HG03039 (cell line): ENCODE measurements around the gene SLC35E2B.
"Not testable (repeated sequence)": the region's sequence is repeated elsewhere in the genome, so short reads cannot be mapped to it uniquely, and the experiment has no call there.

Experiments used
- ATAC-seq: cut with Tn5 transposase; IDR thresholded peaks from one replicate; pipeline ENCODE4 v1.9.1; 2021; ENCODE audit warnings: mild to moderate bottlenecking, moderate library complexity; ENCODE audit not compliant: unreplicated experiment

Gene SLC35E2B

DNA sequence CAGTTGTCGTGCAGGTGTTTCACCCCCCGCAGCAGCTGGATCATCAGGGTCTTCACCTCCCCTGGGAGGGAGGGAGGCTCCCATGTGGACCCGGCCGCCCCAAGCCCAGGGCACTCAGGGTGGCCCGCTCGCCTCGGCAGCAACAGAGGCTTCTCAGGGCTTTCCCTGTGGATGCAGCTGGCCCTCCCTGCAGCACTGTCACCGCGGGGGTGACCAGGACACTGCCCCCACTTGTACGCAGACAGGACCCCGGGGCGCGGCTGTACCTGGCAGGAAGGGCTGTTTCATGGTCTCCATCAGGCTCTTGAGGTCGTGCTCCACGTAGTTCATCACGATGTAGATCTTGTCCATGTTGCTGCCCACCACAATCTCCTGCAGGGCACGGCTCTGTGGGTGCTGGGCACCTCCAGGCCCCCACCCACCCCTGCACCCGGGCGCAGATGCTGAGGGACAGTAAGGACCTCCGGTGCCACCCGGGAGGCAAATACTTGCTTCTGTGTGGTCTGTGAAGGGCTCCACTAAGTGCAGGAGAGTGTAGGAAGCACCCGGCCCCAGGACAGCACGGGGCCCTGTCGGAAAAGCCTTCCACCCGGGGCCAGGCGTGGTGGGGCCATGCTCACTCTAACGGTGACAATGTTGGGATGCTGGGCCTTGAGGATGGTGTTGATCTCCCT is 11.8 kb upstream of the SLC35E2B start:
- ATAC-seq, result not testable (repeated sequence)

- no peak for ATAC-seq
Measured at GRCh38 chr1:1703796-1704195, 11.2 kb upstream of the SLC35E2B start.

DNA sequence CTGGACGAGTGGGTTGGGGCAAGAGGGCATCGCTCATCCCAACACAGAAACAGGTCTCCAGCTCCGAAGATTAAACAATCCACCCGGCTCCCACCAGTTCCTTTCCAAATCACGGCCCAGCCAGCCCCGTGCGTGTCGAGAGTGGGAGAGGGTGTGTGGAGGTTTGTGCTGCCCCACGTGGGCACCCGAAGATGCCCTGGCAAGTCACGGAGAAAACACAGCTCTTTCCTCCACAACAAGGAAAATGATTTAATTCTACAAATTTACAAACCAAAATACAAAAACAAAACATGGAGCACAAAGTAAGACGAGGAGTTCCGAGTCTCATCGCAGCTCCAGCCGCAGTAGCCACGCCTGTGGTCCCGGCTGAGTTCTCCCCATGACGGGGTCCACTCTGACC is 9.9 kb upstream of the SLC35E2B start:
- ATAC-seq, result not testable (repeated sequence)

DNA sequence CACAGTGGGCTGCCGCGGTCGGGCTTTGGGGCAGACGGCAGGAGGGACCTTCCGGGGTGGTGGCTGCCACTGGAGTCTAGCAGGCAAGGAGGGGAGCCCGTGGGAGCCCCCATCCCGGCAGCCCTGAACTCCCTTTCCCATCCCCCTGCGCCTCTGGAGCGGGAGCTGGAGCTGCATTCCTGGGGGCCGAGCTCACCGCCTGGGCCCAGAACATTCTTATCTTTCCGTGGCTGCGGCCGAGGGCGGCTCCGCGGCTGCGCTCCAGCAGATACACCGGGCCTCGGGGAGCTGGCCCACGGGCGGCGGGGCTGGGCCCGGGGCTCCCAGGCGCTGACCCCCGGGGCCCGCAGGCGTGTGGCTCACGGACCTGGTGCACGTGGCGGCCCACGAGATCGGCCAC is 8.0 kb upstream of the SLC35E2B start:
- ATAC-seq, result not testable (repeated sequence)

- ATAC-seq, result not testable (repeated sequence)
Measured at GRCh38 chr1:1700067-1700466, 7.5 kb upstream of the SLC35E2B start.

- not testable (repeated sequence) for ATAC-seq
Measured at GRCh38 chr1:1699061-1699460, 6.5 kb upstream of the SLC35E2B start.

DNA sequence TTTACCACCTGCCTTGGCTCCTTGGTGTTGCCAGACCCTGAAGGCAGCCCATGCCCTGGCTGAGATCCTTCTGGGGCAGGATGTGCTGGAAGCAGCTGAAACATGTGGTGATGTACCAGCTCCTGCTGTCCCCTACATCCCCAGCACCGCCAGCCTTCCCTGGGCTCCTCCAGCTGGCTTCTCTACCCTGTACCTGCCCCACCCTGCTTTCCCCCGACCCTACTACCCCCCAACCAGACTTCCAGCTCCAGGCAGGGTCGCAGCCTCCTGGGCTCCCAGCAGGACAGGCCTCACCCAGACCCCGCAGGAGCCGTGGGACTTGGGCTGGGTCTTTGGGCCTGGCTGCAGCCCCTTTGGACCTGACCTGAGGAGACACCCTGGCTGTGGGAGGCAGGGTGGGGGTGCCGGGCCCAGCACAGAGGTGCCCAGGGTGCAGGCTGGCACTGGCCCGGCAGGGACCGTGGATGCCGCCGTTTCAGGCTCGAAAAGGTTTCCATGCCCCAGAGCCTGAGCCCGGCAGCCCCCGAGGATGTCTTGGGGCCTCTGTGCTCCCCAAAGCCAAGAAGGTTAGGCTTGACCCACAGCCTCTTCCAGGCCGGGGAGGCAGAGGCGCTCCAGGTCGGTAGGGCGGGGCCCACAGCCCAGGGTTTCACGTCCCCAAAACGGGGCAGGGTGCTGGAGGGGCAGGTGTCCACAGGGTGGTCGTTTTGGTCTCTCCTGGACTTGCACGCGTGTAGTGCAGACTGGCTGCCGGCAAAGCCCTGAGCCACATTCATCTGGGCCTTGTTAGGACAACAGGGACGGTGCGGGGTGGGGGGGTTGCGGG is 5.0 kb upstream of the SLC35E2B start:
- not testable (repeated sequence) for ATAC-seq

GRCh38 chr1:1696431-1697357 is 4.1 kb upstream of the SLC35E2B start:
- ATAC-seq, result not testable (repeated sequence)

DNA sequence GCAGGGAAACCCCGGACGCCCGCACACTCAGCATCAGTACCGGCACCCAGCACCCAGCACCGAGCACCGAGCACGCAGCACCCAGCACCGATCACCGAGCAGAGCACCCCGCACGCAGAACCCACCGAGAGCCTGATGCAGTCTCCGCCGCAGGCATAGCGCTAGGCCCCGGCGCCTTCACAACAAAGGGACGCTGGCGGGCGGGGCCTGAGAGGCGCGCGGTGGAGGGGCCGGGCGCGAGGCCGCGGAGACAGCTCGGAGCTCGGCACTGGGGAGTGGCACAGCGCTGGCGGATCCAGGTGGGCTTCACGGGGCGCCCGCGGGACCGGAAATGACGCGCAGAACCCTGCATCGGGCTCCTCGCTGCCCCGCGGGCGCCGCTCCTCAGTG is 276 bp downstream of the SLC35E2B start:
- ATAC-seq, result not testable (repeated sequence)

GRCh38 chr1:1691443-1691842 is 1.2 kb downstream of the SLC35E2B start:
- not testable (repeated sequence) for ATAC-seq

- not testable (repeated sequence) for ATAC-seq
Measured at GRCh38 chr1:1689526-1689925, 3.1 kb downstream of the SLC35E2B start.

DNA sequence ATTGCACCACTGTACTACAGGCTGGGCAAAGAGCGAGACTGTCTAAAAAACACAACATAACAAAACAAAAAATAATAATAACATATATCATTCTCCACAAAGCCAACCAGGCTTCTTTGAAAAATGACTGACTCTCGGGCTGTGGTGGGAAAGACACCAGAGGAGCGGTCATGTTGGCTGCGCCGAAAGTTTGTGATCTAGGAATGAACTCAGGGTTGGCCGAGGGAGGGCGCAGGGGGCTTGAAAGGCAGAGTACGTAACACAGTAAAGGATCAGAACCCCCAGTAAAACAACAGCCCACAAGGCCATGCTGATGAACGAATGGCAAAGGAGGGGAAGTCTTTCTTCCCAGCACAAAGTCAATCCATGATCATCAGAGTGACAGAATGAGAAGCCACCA is 4.7 kb downstream of the SLC35E2B start:
- no peak for ATAC-seq

DNA sequence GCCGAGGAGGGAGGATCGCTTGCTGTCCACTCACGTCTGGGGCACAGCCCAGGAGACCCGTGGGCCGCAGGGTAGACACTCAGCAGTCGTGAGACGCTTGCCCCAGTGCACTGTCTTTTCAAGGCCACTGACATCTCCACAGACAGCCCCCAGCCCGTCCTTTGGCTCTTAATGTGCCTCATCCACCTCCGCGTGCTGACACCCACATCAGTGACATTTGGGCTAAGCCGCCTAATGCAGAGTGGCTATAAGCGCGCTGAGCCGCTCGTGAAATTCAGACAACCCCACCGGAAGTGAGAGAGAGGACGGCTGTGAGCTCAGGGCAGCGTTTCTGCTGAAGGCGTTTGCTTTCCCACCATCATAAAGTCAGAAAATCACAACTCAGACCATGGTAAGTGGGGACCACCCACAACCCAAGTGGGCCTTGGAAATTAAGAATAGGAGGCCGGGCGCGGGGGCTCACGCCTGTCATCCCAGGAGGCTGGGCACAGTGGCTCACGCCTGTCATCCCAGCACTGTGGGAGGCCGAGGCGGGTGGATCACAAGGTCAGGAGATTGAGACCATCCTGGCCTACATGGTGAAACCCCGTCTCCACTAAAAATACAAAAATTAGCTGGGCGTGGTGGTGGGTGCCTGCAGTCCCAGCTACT is 8.4 kb downstream of the SLC35E2B start:
- no peak for ATAC-seq

DNA sequence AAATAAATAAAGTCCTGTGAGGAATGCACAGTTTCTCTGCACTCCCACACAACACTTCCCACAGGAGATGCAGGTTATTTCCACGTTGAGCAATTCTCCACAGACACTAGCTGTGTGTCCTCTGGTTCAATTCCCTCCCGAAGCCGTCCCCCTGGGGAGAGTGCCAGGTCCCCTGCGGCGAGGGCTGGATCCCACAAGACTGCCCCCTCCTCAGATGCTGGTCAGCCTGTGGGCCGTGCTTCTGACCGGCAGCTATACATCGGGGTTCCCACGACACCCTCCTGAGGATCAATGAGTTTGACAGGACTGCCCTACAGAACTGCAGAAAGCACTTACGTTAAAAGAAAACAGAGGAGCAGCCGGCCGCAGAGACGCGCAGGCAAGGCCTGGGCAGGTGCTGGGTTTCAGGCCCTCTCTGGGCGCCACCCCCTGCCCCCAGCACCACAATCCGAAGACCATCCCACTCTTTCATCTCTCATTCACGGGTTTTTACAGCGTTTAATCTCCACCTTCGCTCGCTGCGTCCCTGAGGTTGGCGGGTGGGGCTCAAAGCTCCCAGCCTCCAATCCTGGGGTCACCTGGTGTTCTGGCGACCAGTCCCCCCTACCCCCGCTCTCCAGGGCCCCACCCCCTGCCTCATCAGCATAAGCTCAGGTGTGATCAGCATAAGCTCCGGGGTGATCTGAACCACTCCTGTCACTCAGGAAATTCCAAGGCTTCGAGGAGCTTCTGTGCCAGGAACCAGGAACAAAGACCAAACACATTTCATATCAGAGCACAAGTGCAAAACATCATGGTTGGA is 9.3 kb downstream of the SLC35E2B start:
- no peak for ATAC-seq

DNA sequence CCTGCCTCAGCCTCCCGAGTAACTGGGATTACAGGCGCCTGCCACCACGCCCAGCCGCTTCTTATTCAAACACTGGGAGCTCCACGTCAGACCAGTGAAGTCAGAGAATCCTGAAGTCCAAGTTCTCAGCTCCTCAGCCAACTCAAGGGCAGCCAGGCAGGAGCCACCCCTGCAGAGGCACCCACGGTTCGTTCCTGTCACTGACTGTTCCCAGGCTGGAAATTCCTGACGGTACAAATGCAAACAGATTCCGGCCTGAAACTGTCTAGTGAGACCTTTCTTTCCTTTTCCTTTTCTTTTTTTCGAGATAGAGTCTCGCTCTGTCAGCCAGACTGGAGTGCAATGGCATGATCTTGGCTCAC is 11.7 kb downstream of the SLC35E2B start:
- no peak for ATAC-seq

GRCh38 chr1:1680031-1680911 is 12.3 kb downstream of the SLC35E2B start:
- no peak for ATAC-seq

- ATAC-seq, result no peak
Measured at GRCh38 chr1:1678581-1679380, 13.8 kb downstream of the SLC35E2B start.
